ENCODE measurements around the gene MYL2.

Gene MYL2

DNA sequence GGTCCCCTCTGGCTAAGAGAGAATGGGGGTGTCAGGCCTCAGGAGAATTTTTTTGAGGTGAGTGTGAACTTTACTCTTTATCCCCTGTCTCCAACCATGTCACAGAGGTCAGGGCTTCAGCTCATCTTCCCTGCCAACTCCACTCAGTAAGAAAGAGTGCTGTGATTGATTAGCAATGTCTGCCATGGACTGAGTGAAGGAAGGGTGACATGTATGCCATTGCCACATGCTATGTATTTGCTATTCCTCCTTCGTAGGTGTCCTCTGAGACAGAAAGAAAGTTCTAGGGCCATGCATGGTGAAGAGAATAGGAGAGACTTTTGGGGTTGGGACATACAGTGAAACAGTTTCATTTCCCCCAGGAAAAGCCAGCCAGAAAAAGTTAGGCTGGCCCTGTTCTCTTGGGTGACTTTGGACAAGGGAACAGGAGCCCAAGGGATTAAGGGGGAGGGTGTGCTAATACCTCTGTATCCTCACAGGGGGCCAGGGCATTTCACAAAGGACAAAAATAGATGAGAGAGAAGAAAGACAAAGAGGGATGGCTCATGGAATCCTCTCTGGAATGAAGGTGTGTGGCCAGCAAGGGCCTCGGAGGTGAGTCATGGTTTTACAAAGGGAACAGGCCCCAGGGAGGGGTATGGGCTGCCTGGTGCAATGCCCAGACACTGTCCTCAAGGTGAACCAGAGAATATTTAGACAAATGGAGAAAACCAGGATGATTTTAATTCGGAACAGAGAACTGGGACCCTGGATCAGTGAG, 13.9 kb upstream of the MYL2 start:
- H3K4me1 Mint-ChIP-seq, result peaks cover 7% of the 10 kb centered on the region
- no peaks in the 10 kb centered on the region for H3K36me3 Mint-ChIP-seq
- no peak for DNase-seq (ENCODE audit: low spot score in 2 of 2)
- ATAC-seq, result no peak
- H3K9me3 Mint-ChIP-seq, result no peaks in the 10 kb centered on the region
- no peak overlapping the region for H3K27ac Mint-ChIP-seq
- H3K4me3 Mint-ChIP-seq, result no peak overlapping the region

DNA sequence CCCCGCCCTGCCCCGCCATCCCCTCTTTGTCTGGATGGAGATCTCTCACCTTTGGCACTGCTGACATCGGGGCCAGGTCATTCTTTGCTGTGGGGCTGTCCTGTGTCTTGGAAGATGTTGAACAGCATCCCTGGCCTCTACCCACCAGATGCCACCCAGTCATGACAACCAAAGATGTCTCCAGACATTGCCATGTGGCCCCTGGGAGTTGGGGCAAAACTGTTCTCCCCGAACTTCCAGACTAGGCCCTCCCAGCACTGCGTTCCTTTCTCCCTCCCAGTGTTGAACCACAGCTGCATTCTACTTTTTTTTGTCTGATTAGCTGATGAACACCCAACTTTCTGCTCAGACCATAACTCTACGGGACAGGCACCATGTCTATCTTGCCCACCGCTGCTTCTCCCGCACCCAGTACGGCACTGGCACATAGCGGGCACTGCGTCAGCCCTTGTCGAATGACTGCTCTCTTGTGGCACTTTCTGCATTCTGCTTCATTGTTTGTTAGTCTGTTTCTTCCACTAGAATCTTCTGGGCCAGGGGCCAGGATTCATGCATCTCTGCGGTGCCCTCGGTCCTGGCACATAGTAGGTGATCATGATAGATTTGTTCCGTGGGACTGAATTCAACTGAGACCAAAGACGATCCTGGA, 13.1 kb upstream of the MYL2 start:
- H3K27ac Mint-ChIP-seq, result no peak overlapping the region
- H3K4me1 Mint-ChIP-seq, result peaks cover 7% of the 10 kb centered on the region
- no peak for ATAC-seq
- no peak overlapping the region for H3K4me3 Mint-ChIP-seq
- DNase-seq (ENCODE audit: low spot score in 2 of 2), result no peak
- no peaks in the 10 kb centered on the region for H3K36me3 Mint-ChIP-seq
- no peaks in the 10 kb centered on the region for H3K9me3 Mint-ChIP-seq

DNA sequence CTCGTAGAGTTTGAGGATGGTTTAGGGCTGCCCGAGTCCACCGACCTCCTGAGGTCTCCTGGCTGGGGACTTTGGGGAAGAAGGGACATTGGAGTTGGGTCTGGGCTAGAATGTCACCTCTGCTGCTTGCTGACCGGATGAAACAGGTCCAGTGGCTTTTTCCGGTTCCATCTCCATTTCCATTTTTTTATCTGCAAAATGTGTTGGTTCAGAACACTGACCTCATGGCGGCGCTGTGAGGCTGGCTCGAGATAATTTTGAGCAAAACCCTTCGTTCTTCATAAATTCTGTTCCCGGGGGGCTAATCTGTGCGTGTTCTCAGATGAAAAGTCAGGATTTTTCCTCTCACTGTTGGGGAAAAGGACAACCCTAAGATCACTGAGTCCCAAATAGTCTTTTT, 11.7 kb upstream of the MYL2 start:
- ATAC-seq (no peak), DNase-seq (ENCODE audit: low spot score in 2 of 2) (no peak)
- Mint-ChIP-seq H3K27ac (no peak overlapping the region), H3K36me3 (no peaks in the 10 kb centered on the region), H3K4me3 (no peak overlapping the region), H3K9me3 (no peaks in the 10 kb centered on the region), H3K4me1 (peaks cover 2% of the 10 kb centered on the region)

DNA sequence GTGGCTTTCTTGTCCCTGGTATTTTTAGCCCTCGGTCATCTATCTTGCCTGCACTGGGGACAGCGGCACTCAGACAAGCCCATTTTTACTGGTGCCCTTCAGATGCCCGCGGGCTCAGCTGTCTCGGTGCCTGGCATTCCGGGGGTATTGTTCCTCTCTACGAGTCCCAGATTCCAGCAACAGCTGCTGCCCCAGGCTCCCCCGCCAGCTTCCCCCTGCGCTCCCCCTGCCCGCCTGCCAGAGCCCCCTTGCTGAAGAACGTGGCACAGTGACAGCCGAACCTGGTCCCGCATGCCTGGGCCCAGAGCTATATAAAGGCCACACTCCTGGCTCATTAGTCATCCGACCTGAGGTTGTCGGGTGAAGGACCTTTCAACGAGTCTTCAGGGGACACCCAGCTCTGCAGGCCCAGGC, 10.9 kb upstream of the MYL2 start:
- Mint-ChIP-seq H3K4me1 (no peaks in the 10 kb centered on the region), H3K27ac (no peak overlapping the region), H3K4me3 (no peak overlapping the region), H3K9me3 (no peaks in the 10 kb centered on the region), H3K36me3 (no peaks in the 10 kb centered on the region)
- ATAC-seq, result no peak
- DNase-seq (ENCODE audit: low spot score in 2 of 2), result no peak

GRCh38 chr12:110930348-110931314, 10.3 kb upstream of the MYL2 start:
- Mint-ChIP-seq H3K9me3 (no peaks in the 10 kb centered on the region), H3K4me1 (no peaks in the 10 kb centered on the region), H3K4me3 (no peak overlapping the region), H3K27ac (no peak overlapping the region), H3K36me3 (no peaks in the 10 kb centered on the region)
- DNase-seq (ENCODE audit: low spot score in 2 of 2), result no peak
- ATAC-seq, result no peak

- no peak overlapping the region for H3K27ac Mint-ChIP-seq
- no peaks in the 10 kb centered on the region for H3K4me1 Mint-ChIP-seq
- no peaks in the 10 kb centered on the region for H3K9me3 Mint-ChIP-seq
- no peak overlapping the region for H3K4me3 Mint-ChIP-seq
- ATAC-seq (no peak), DNase-seq (ENCODE audit: low spot score in 2 of 2) (no peak)
- H3K36me3 Mint-ChIP-seq, result no peaks in the 10 kb centered on the region
Observed at GRCh38 chr12:110929818-110930217, 9.4 kb upstream of the MYL2 start.

GRCh38 chr12:110928700-110929099, 8.3 kb upstream of the MYL2 start:
- Mint-ChIP-seq H3K36me3 (no peaks in the 10 kb centered on the region), H3K27ac (no peak overlapping the region), H3K4me1 (no peaks in the 10 kb centered on the region), H3K4me3 (no peak overlapping the region), H3K9me3 (no peaks in the 10 kb centered on the region)
- DNase-seq (ENCODE audit: low spot score in 2 of 2) (no peak), ATAC-seq (no peak)

DNA sequence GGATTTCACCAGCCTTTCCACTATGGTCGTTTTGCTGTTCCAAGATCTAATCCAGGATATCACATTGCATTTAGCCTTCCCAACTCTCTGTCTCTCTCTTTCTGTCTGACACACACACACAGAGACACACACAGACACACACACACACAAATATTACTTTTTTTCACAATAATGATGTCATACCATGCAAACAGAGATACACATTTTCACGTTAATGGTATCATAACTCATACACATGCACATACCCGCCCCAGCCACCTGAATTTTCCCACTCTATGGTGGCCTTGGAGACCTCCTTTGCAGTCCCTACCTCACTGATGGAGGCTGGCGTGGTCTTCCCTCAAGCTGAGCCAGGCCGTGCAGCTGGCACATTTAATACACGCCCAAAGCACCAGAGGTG, 7.2 kb upstream of the MYL2 start:
- Mint-ChIP-seq H3K27ac (no peak overlapping the region), H3K9me3 (no peaks in the 10 kb centered on the region), H3K4me1 (no peaks in the 10 kb centered on the region), H3K4me3 (no peak overlapping the region), H3K36me3 (no peaks in the 10 kb centered on the region)
- no peak for ATAC-seq
- no peak for DNase-seq (ENCODE audit: low spot score in 2 of 2)

DNA sequence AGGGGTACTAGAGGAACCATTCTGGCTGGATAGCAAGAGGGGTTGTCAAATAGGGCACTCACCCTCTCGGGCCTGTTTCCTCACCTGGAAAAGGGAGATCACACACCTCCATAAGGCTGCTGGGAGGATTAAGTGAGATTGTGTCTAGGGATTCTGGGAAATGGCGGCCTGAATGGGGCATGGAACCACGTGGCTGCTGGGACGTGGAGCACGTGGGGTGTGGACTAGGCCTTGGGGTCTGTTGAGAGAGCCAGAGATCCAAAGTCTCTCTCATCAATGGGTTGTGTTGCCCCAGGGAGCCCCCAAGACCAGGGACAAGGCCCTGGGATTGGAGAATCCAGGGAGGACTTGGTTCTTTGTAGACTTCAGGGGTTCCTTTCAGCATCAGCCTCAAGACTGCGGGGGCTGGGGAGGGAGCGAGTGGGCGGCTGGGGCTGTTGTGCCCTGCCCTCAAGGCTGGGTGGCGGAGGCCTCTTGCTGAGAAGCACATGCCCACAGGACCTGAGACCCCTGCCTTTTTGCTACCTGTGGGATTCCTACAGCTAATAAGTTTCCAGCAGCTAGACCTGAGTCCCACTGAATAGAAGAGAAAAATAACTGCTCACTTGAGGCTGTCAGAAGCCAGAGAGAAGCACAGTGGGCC, 3.4 kb upstream of the MYL2 start:
- ATAC-seq, result peak; percentile 11
- H3K9me3 Mint-ChIP-seq, result no peaks in the 10 kb centered on the region
- no peak overlapping the region for H3K27ac Mint-ChIP-seq
- no peaks in the 10 kb centered on the region for H3K36me3 Mint-ChIP-seq
- H3K4me1 Mint-ChIP-seq, result no peaks in the 10 kb centered on the region
- no peak for DNase-seq (ENCODE audit: low spot score in 2 of 2)
- H3K4me3 Mint-ChIP-seq, result no peak overlapping the region

DNA sequence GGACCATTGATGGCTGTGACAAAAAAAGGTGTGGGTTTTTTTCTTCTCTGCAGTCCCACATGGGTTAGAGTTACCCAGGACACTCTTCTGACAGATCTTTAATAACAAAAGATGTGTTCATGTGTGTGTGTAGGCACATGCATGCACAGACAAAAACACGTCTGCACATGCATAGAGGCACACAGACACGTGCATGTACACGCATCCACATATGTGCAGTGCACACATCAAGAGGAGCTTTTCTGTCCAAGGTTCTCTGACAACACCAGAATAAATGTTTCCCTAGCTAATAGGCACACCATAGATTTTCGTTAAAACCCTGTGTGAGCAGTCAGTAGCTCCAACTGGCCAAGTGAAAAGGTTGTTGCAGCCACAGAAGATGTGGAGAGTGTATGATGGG, 2.8 kb upstream of the MYL2 start:
- ATAC-seq, result no peak
- Mint-ChIP-seq H3K4me1 (no peaks in the 10 kb centered on the region), H3K36me3 (no peaks in the 10 kb centered on the region), H3K4me3 (no peak overlapping the region), H3K9me3 (no peaks in the 10 kb centered on the region), H3K27ac (no peak overlapping the region)
- no peak for DNase-seq (ENCODE audit: low spot score in 2 of 2)

- no peak for DNase-seq (ENCODE audit: low spot score in 2 of 2)
- H3K27ac Mint-ChIP-seq, result no peak overlapping the region
- ATAC-seq, result no peak
- no peaks in the 10 kb centered on the region for H3K4me1 Mint-ChIP-seq
- no peaks in the 10 kb centered on the region for H3K36me3 Mint-ChIP-seq
- H3K4me3 Mint-ChIP-seq, result no peak overlapping the region
- no peaks in the 10 kb centered on the region for H3K9me3 Mint-ChIP-seq
Observed at GRCh38 chr12:110922652-110923051, 2.3 kb upstream of the MYL2 start.

GRCh38 chr12:110921262-110921661, 883 bp upstream of the MYL2 start:
- no peaks in the 10 kb centered on the region for H3K36me3 Mint-ChIP-seq
- no peak overlapping the region for H3K27ac Mint-ChIP-seq
- no peak overlapping the region for H3K4me3 Mint-ChIP-seq
- H3K4me1 Mint-ChIP-seq, result no peaks in the 10 kb centered on the region
- ATAC-seq (no peak), DNase-seq (ENCODE audit: low spot score in 2 of 2) (no peak)
- H3K9me3 Mint-ChIP-seq, result no peaks in the 10 kb centered on the region

DNA sequence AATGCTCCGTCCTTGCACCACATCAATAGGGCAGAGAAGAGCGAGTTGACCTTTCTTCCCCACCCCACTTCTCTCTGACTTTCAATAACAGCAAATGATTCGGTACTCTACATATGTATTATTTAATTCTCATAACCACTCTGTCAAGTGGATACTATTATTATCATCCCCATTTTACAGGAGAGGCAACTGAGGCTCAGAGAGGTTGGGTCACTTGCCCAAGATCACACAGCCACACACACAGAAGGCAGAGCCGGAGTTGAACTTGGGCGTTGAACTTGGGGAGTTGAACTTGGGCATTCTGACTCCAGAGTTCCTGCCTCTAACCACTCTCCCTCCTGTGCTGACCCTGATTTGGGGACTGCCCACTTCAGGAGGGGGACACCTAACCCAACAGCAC, 659 bp downstream of the MYL2 start:
- no peaks in the 10 kb centered on the region for H3K9me3 Mint-ChIP-seq

DNA sequence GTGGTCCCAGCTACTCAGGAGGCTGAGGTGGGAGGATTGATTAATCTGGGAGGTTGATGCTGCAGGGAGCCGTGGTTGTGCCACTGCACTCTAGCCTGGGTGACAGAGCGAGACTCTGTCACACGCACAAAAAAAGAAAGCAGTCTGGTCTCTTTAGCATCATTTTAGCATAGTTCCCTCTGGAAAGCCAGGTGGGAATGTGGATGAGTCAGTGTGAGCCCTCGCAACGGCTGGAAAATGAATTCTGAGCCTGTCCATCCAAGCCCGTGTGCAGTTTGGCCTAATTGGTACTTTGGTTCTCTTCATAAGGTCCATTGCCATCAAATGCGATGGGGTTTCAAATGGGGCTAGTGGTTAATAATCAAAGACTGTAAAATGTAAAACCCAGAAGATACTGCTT, 2.4 kb downstream of the MYL2 start:
- no peak overlapping the region for H3K27ac Mint-ChIP-seq
- H3K4me1 Mint-ChIP-seq, result no peaks in the 10 kb centered on the region
- no peak overlapping the region for H3K4me3 Mint-ChIP-seq
- DNase-seq (ENCODE audit: low spot score in 2 of 2) (no peak), ATAC-seq (no peak)
- no peaks in the 10 kb centered on the region for H3K36me3 Mint-ChIP-seq
- no peaks in the 10 kb centered on the region for H3K9me3 Mint-ChIP-seq

More for the DNA sequence above, 659 bp downstream of the MYL2 start:
- H3K4me3 Mint-ChIP-seq, result no peak overlapping the region
- no peaks in the 10 kb centered on the region for H3K36me3 Mint-ChIP-seq
- ATAC-seq (no peak), DNase-seq (ENCODE audit: low spot score in 2 of 2) (no peak)
- H3K27ac Mint-ChIP-seq, result no peak overlapping the region
- H3K4me1 Mint-ChIP-seq, result no peaks in the 10 kb centered on the region

- H3K36me3 Mint-ChIP-seq, result no peaks in the 10 kb centered on the region
- DNase-seq (ENCODE audit: low spot score in 2 of 2) (no peak), ATAC-seq (no peak)
- no peak overlapping the region for H3K4me3 Mint-ChIP-seq
- no peaks in the 10 kb centered on the region for H3K9me3 Mint-ChIP-seq
- H3K27ac Mint-ChIP-seq, result no peak overlapping the region
- H3K4me1 Mint-ChIP-seq, result no peaks in the 10 kb centered on the region
Observed at GRCh38 chr12:110917467-110917866, 2.9 kb downstream of the MYL2 start.

Data from stimulated activated effector memory CD8-positive, alpha-beta T cell treated with anti-CD3 and anti-CD28 coated beads, Interleukin-12 subunit alpha, Interleukin-12 subunit beta, amount 100 ng/mL, for 72 hours (primary cell).